ENCODE measurements around the gene ZDHHC13. TPM values are rescaled to one million over a fixed set of nuclear protein-coding genes. Genes with fewer than 3 reads are reported as not detected.

The ZDHHC13 gene
- polyA plus RNA-seq, 1 of the 3 experiments (the other 2 are of a cell fraction) = 8.2 TPM

GRCh38 chr11:19100885-19101284 is 16.1 kb upstream of the ZDHHC13 start:
- TF ChIP-seq RFX5 (IDR thresholded peaks at IDR 0.05; ENCODE audit: low read length) (no peak), MXI1 (IDR thresholded peaks at IDR 0.05; ENCODE audit: low read depth, low read length) (no peak), REST (IDR thresholded peaks at IDR 0.05; ENCODE audit: low read depth, low read length) (no peak), USF2 (IDR thresholded peaks at IDR 0.05; ENCODE audit: borderline replicate concordance, low read depth, low read length) (no peak), ZBTB33 (IDR thresholded peaks at IDR 0.05; ENCODE audit: borderline replicate concordance, low read depth) (no peak), FOXJ3 (CRISPR knock-in tag; IDR thresholded peaks at IDR 0.05) (no peak)
- Histone ChIP-seq H3F3A (replicated peaks; ENCODE audit: insufficient read depth) (no peaks in the 10 kb centered on the region), H3K27ac (ENCODE audit: low read depth in 2 of 2, low read length in 1 of 2) (no peak overlapping the region), H3K9ac (no peak overlapping the region), H3K9me3 (no peaks in the 10 kb centered on the region), H4K20me1 (ENCODE audit: insufficient read depth) (no peaks in the 10 kb centered on the region), H3K4me3 (ENCODE audit: low read depth in 2 of 2, low read length in 1 of 2) (no peak overlapping the region), H3K79me2 (ENCODE audit: insufficient read depth) (no peaks in the 10 kb centered on the region), H3K4me2 (no peak overlapping the region), H3K36me3 (replicated peaks in 1 of 2; ENCODE audit: control insufficient read depth in 1 of 2, insufficient read depth in 2 of 2, low read length in 1 of 2) (no peaks in the 10 kb centered on the region), H3K27me3 (ENCODE audit: insufficient read depth) (peaks cover 6% of the 10 kb centered on the region; the same call in 1 of the 2 replicates), H2AFZ (ENCODE audit: low read depth) (no peak overlapping the region), H3K9me2 (no peaks in the 10 kb centered on the region), H3K4me1 (ENCODE audit: control insufficient read depth in 1 of 2, insufficient read depth in 2 of 2, low read depth in 1 of 2, low read length in 1 of 2) (peaks cover 0 to 2% of the 10 kb centered on the region in 2 experiments; a peak in 1 of 4 replicates)
- ChIA-PET CTCF (interaction anchor here (0.8 to 1.4 kb wide), 2 partner anchors 24 to 30 kb away, joined by 3 to 5 read pairs; no protein-coding TSS in a partner anchor), POLR2A (no interaction called here)
- 19% methylated on average over 4 of the region's 4 CpGs for WGBS (ENCODE audit: low lambda C conversion rate)
- no peak for DNase-seq

GRCh38 chr11:19101796-19102520 is 15.0 kb upstream of the ZDHHC13 start:
- CTCF ChIA-PET = interaction anchor here (2.7 kb wide), 1 partner anchor 30 kb away, joined by 16 read pairs; no protein-coding TSS in a partner anchor

More at GRCh38 chr11:19101796-19102520, 15.0 kb upstream of the ZDHHC13 start:
- TF ChIP-seq RXRA (IDR thresholded peaks at IDR 0.05; ENCODE audit: borderline replicate concordance, low read depth) = no peak
- no peak for TF ChIP-seq REST (IDR thresholded peaks at IDR 0.05; ENCODE audit: low read depth, low read length)
- TF ChIP-seq MXI1 (IDR thresholded peaks at IDR 0.05; ENCODE audit: low read depth, low read length) = no peak
- TF ChIP-seq ELF1 (IDR thresholded peaks at IDR 0.05) = no peak
- TF ChIP-seq TAF1 (IDR thresholded peaks at IDR 0.05; ENCODE audit: borderline replicate concordance, low read depth, low read length) = no peak
- H3K27me3 ChIP-seq (ENCODE audit: insufficient read depth) = peaks cover 11% of the 10 kb centered on the region; the same call in 1 of the 2 replicates
- no peaks in the 10 kb centered on the region for H3K79me2 ChIP-seq (ENCODE audit: insufficient read depth)
- H3K4me3 ChIP-seq (ENCODE audit: low read depth in 2 of 2, low read length in 1 of 2) = no peak overlapping the region
- peaks cover 0 to 2% of the 10 kb centered on the region in 2 experiments; a peak in 1 of 4 replicates for H3K4me1 ChIP-seq (ENCODE audit: control insufficient read depth in 1 of 2, insufficient read depth in 2 of 2, low read depth in 1 of 2, low read length in 1 of 2)
- H3F3A ChIP-seq (replicated peaks; ENCODE audit: insufficient read depth) = no peaks in the 10 kb centered on the region
- H3K4me2 ChIP-seq = no peak overlapping the region
- no peak overlapping the region for H2AFZ ChIP-seq (ENCODE audit: low read depth)
- 26% methylated on average over 4 of the region's 4 CpGs for WGBS (ENCODE audit: low lambda C conversion rate)
- DNase-seq = no peak
- POLR2A ChIA-PET = no interaction called here
- no peaks in the 10 kb centered on the region for H3K36me3 ChIP-seq (replicated peaks in 1 of 2; ENCODE audit: control insufficient read depth in 1 of 2, insufficient read depth in 2 of 2, low read length in 1 of 2)
- no peak overlapping the region for H3K9ac ChIP-seq
- H3K9me3 ChIP-seq = no peaks in the 10 kb centered on the region
- H3K9me2 ChIP-seq = no peaks in the 10 kb centered on the region
- H4K20me1 ChIP-seq (ENCODE audit: insufficient read depth) = no peaks in the 10 kb centered on the region
- no peak overlapping the region for H3K27ac ChIP-seq (ENCODE audit: low read depth in 2 of 2, low read length in 1 of 2)
